Suppressor macrophage treated with lipopolysaccharide for 1 hour (primary cell): ENCODE measurements around the gene HSD3B2.

ENCODE experiments used
- DNase-seq, 3 donors: peaks; one replicate each; pipeline ENCODE4 v3.0.0-alpha.2; 2020 to 2022

The HSD3B2 gene

GRCh38 chr1:119466445-119466844 is 51.5 kb downstream of the HSD3B2 start:
- DNase-seq: no peak

DNA sequence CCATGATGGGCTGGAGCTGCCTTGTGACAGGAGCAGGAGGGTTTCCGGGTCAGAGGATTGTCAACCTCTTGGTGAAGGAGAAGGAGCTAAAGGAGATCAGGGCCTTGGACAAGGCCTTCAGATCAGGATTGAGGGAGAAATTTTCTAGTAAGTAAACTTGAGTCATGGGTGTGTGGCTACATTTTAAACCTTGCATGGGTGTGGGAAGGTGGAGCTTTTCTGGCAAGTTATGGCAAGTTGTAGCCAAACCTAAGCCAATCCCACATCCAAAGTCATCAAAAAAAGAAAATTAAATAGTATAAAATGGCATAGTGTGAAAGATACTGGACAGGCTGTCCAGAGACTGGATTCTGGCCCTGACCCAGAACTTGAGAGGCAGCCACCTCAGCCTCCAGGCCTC is 52.3 kb downstream of the HSD3B2 start:
- no peak for DNase-seq

DNA sequence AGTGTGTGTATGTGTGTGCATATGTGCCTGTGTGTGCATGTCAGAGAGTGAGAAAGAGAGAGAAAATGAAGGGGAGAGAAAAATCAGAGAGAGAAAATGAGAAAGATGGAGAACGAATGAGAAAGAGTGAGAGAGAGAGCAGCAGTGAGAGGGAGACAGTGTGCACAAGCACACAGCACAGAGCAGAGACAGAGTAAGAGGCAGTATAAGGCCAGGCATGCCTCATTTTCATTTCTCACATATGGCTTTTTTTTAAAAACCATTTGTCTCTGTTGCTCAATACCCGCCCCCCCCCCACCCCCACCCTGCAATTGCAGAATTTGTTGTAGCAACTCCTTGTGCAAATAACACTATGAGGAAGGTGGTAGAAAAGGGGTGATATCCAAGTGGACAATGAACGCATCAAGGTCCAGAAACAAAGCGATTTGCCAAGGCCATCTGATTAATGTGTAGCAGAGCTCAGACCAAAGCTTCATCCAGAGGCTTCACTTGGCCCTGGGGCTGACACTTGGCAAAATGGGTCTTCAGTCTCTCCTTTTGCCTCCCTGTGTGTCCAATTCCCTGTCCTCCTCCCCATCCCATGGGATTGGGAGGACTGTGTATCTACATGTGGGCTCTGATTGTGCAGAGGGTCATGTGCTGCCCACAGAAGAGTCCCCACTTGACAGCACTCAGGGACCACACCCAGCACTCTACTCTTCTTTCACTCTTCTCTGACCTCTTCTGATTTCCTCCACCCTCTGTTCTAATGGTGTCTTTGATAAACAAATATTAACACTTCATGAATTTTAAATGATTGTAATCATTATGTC is 53.1 kb downstream of the HSD3B2 start:
- no peak for DNase-seq

GRCh38 chr1:119469741-119470140 is 54.8 kb downstream of the HSD3B2 start:
- DNase-seq: no peak

DNA sequence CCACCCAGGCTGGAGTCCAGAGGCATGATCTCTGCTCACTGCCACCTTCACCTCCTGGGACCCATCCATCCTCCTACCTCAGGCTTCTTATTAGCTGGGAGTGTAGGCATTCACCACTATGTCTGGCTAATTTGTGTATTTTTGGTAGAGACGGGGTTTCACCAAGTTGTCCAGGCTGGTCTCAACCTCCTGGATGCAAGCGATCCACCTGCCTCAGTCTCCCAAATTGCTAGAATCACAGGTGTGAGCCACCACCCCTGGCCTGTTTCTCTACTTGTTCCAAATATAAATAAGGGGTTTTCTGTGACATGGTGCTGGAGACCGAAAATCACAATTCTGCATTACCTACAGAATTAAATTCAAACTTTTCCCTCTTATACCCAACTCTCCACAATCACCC is 55.4 kb downstream of the HSD3B2 start:
- DNase-seq: no peak

GRCh38 chr1:119470958-119471357 is 56.0 kb downstream of the HSD3B2 start:
- DNase-seq: no peak

- no peak for DNase-seq
Observed at GRCh38 chr1:119471566-119471965, 56.6 kb downstream of the HSD3B2 start.

DNA sequence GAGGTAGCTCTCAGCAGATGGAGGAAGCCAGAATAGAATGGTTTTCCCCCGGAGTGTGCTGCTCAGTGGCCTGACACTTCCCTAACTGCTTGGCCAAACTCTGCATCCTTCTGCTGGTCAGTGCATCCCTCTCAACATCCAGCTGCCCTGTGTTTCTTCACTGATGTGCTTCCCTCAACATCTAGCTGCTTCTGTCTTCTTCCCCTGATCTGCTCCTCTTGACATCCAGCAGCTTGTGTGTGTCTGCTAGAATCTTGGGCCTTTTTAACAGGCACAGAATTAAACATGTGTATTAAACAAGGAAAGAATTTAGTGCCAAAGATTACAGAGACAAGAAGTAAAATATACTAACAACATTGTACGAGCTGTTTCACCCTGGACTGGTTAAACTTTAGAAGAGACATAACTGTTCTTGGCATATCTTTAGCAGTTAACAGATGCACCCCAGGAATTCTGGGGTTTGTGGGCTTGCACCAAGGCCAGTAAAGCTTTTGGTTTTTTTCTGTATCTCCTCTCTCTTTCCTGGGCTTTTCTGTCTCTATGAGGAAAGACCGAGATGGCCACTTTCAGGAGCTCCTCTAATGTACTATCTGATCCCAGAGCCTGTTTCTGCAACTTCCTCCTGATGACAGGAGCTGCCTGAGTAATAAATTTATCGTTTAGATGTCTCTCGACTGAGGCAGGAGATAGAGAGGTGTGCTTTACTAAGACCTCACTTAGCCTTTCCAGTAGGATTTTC is 57.3 kb downstream of the HSD3B2 start:
- no peak for DNase-seq
